MG63 (cell line): ENCODE measurements around the gene BCAS1. TPM values are rescaled to one million over a fixed set of nuclear protein-coding genes. Genes with fewer than 3 reads are reported as not detected.
A peak's percentile ranks its signal among the peaks of the same experiment; 100 is the strongest.
"Not testable (repeated sequence)": the region's sequence is repeated elsewhere in the genome, so short reads cannot be mapped to it uniquely, and the experiment has no call there.

Source experiments
- DNase-seq: peaks from one replicate; pipeline ENCODE4 v3.0.0-alpha.2; 2020
- H3K27me3 ChIP-seq: fragments of 250-450 bp; sonication (Bioruptor Pico); 2 replicates; pipeline ENCODE4 v1.5.1; 2020; ENCODE audit warnings: mild to moderate bottlenecking, moderate library complexity
- H3K36me3 ChIP-seq: fragments of 250-450 bp; sonication (Bioruptor Pico); 2 replicates; pipeline ENCODE4 v1.5.1; 2020; ENCODE audit warnings: mild to moderate bottlenecking, moderate library complexity
- H3K4me3 ChIP-seq: fragments of 250-450 bp; sonication (Bioruptor Pico); 2 replicates; pipeline ENCODE4 v1.5.1; 2020; ENCODE audit warnings: mild to moderate bottlenecking, moderate library complexity
- H3K9me3 ChIP-seq: fragments of 250-450 bp; sonication (Bioruptor Pico); 2 replicates; pipeline ENCODE4 v1.5.1; 2020; ENCODE audit warnings: mild to moderate bottlenecking, moderate library complexity
- total RNA-seq: library from RNA; depleted of rRNA; stranded (reverse); fragments of >200 nt; shearing (Covaris generic); gene quantifications from 2 replicates; pipeline ENCODE4 v1.2.3, GENCODE V29; 2014; ENCODE audit warnings: low replicate concordance

BCAS1 gene
- total RNA-seq, 1 experiment from 2014 or later, result not detected

DNA sequence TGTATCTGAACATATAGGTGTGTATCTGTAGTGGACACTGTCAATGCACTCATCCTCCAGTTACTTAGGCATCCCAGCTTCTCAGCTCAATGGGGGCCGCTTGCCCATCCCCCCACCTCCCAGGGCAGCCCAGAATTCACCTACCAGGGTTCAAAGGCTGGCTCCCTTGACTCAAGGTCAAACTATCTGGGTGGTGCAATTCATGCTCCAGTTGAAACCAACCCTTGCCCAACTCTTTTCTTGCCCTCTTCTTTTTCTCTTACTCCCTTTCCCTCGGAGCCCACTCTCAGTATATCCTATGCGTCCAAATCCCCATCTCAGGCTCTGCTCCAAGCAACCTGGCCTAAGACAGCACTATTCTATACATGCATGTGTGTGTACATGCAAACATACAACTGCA lies 127.4 kb downstream of the BCAS1 start:
- Histone ChIP-seq H3K27me3 (no peaks in the 10 kb centered on the region), H3K9me3 (no peaks in the 10 kb centered on the region), H3K4me3 (no peak overlapping the region), H3K36me3 (no peaks in the 10 kb centered on the region)
- no peak for DNase-seq

DNA sequence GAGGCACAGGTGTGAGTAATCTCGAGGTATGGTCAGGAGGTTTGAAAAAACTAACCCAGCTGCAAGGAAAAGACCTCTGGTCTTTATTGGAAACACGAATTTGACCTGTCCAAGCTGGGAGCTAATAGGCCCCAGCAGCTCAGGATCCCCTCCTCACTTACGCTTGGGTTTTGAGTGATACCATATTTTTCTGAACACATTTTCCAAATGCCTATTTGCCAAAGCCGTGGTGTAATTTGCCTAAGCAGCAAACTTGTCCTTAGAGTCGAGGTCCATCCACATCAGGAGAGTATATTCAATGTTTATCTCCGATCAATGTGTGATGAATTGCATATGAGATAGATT lies 128.0 kb downstream of the BCAS1 start:
- H3K4me3 ChIP-seq, result no peak overlapping the region
- no peak for DNase-seq
- H3K36me3 ChIP-seq, result no peaks in the 10 kb centered on the region
- no peaks in the 10 kb centered on the region for H3K27me3 ChIP-seq
- no peaks in the 10 kb centered on the region for H3K9me3 ChIP-seq

DNA sequence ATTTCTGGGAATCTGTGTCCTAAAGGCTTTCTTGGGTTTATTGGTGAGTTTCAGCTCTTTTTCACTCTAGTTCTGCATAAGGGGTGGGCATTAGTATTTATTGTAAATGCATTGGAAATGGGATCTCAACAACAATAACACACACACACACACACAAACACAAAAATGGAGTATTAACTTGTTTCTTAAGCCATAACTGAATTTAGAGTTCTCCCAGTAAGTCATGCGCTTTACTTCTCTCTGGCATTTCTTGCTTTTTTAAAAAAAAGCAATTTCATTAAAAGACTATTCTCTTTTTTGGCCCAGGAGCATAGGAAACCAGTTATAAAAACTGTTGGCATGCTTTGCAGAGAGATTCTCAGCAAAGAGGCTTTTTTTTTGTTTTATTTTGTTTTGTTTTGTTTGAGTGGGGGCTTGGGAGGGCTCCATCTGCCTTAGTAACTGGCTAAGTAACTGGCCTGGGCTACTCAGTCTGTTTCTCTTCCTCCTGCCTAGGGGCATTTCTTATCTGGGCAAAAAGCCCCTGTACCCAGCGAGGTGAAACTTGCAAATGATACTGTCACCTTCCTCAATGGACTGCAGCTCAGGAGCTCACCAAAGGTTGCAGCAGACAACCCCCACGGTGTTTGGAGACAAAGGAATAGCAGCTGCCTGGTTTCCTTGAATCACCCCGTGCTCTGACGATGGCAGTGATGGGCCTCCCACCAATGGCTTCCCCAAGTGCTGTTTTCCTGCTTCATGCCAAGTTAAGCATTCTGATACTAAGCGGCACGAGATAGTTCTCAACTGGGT lies 128.5 kb downstream of the BCAS1 start:
- H3K9me3 ChIP-seq, result no peaks in the 10 kb centered on the region
- DNase-seq, result no peak
- H3K36me3 ChIP-seq, result no peaks in the 10 kb centered on the region
- no peak overlapping the region for H3K4me3 ChIP-seq
- no peaks in the 10 kb centered on the region for H3K27me3 ChIP-seq

- no peaks in the 10 kb centered on the region for H3K27me3 ChIP-seq
- no peaks in the 10 kb centered on the region for H3K9me3 ChIP-seq
- H3K4me3 ChIP-seq, result no peak overlapping the region
- peak; percentile 35 for DNase-seq
- H3K36me3 ChIP-seq, result no peaks in the 10 kb centered on the region
These were observed 129.4 kb downstream of the BCAS1 start for GRCh38 chr20:53940907-53941545.

DNA sequence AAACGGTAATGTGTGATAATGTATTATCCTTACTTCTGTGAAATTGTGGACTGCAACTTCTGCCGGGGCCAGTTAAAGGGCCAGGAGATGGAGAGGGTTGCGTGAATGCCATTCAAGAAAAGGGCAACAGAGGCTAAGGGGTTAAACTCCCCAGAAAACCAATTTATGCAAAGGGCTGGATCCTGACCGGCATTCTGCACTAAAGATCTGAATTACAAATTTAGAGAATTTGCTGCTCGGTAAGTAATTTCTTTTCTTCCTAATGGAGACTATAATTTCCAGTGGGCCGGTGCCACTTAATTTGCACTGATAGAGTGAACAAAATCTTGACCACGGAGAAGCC lies 130.1 kb downstream of the BCAS1 start:
- Histone ChIP-seq H3K36me3 (no peaks in the 10 kb centered on the region), H3K9me3 (no peaks in the 10 kb centered on the region), H3K27me3 (no peaks in the 10 kb centered on the region), H3K4me3 (no peak overlapping the region)
- DNase-seq, result no peak

GRCh38 chr20:53939572-53940359 lies 130.6 kb downstream of the BCAS1 start:
- Histone ChIP-seq H3K4me3 (no peak overlapping the region), H3K27me3 (no peaks in the 10 kb centered on the region), H3K36me3 (no peaks in the 10 kb centered on the region), H3K9me3 (no peaks in the 10 kb centered on the region)
- peak; percentile 90 for DNase-seq

GRCh38 chr20:53939190-53939571 lies 131.2 kb downstream of the BCAS1 start:
- Histone ChIP-seq H3K9me3 (no peaks in the 10 kb centered on the region), H3K27me3 (no peaks in the 10 kb centered on the region), H3K36me3 (no peaks in the 10 kb centered on the region), H3K4me3 (no peak overlapping the region)
- no peak for DNase-seq

DNA sequence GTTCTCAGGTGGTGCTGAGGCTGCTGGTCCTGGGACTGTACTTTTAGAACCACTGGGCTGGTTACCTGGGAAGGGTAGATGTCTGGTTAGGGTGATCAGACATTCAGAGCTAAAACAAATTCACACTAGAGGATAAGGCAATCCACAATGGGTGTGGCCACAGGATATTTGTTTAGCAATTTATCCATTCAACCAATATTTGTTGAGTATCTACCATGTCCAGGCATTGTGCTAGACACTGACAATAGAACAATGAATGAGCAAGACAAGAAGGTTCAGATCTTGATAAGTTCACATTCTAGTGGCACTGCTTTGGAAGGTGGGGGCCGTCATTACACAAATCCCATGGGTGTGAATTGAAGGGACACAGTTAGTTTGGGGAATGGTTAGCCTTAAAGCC lies 131.7 kb downstream of the BCAS1 start:
- DNase-seq, result no peak
- H3K27me3 ChIP-seq, result no peaks in the 10 kb centered on the region
- no peaks in the 10 kb centered on the region for H3K36me3 ChIP-seq
- no peak overlapping the region for H3K4me3 ChIP-seq
- no peaks in the 10 kb centered on the region for H3K9me3 ChIP-seq

- Histone ChIP-seq H3K4me3 (no peak overlapping the region), H3K9me3 (no peaks in the 10 kb centered on the region), H3K27me3 (no peaks in the 10 kb centered on the region), H3K36me3 (no peaks in the 10 kb centered on the region)
- DNase-seq, result no peak
These were observed 132.4 kb downstream of the BCAS1 start for GRCh38 chr20:53937929-53938367.

- no peaks in the 10 kb centered on the region for H3K27me3 ChIP-seq
- H3K9me3 ChIP-seq, result no peaks in the 10 kb centered on the region
- no peaks in the 10 kb centered on the region for H3K36me3 ChIP-seq
- no peak overlapping the region for H3K4me3 ChIP-seq
- DNase-seq, result no peak
These were observed 133.1 kb downstream of the BCAS1 start for GRCh38 chr20:53937339-53937741.

- Histone ChIP-seq H3K36me3 (no peaks in the 10 kb centered on the region), H3K4me3 (no peak overlapping the region), H3K27me3 (no peaks in the 10 kb centered on the region), H3K9me3 (no peaks in the 10 kb centered on the region)
- no peak for DNase-seq
These were observed 134.9 kb downstream of the BCAS1 start for GRCh38 chr20:53935344-53936084.

DNA sequence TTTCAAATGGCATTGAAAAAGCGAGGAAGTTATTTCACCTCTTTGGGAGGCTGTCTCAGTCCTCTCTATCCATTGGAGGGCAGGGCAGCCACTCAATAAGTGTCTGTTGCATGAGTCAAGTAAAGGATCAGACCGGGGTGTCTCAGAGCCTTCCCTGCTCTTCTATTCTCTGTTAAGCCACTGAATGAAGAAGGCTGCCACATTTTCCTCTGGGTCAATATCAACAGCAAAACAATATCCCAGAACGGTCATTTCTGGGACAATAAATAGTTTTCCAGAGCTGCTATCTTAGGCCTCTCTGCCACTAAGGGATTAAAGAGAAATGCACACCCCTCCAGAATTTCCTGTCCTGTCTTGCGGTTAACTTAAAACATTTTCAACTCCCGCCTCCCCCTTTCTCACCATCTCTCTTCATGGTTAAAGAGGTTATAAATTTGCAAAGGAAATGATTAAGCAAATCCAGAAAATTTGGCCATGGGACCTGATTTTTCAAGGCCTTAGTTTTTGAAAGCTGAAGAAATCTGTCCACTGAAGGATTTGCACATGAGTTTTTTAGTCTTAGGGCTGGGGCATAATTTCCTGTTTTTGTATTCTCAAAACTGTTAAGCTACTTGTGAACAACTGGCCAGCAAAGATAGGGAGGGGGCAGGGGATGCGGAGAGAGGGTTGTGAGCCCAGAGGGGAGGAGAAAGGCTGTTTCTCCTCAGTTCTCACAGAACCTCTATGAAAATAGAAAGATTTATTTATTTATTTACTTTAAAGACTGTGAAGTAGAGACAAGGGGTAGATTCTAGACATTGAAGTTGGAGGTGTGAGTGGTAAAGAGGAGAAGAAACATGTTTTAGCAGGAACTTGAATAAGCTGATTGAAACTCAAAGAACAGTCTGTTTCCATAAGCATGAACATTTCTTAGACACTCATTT lies 135.7 kb downstream of the BCAS1 start:
- Histone ChIP-seq H3K9me3 (no peaks in the 10 kb centered on the region), H3K4me3 (no peak overlapping the region), H3K27me3 (no peaks in the 10 kb centered on the region), H3K36me3 (no peaks in the 10 kb centered on the region)
- DNase-seq, result peak; percentile 68

DNA sequence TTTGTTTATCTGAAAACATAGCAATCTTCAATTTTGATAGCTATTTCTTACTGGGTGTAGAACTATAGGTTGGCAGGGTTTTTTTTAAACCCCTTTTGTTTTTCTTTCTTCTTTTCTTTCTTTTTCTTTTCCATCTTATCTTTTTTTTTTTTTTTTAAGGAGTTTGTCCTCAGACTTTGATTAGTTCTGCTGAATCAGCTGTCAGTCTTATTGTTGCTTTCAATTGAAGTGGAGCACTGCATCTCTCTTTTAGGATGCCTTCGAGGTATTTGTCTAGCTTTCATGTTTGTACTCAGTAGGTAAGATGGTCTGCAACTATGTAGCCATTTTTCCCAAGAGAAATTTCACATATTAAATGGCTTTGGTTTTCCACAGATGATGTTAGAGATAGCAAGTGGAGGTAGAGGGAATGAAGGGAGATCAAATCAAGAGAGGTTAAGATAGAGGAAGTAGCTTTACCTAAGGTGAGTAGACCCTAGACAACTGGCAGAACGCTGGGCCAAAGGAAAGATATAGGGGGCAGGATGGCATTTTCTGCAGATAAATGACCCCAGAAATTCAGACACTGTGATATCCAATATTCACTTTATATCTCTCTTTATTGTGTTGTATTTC lies 137.1 kb downstream of the BCAS1 start:
- no peak for DNase-seq
- H3K9me3 ChIP-seq, result no peaks in the 10 kb centered on the region
- H3K27me3 ChIP-seq, result no peaks in the 10 kb centered on the region
- no peaks in the 10 kb centered on the region for H3K36me3 ChIP-seq
- H3K4me3 ChIP-seq, result no peak overlapping the region

GRCh38 chr20:53932655-53933192 lies 137.7 kb downstream of the BCAS1 start:
- H3K27me3 ChIP-seq, H3K36me3 ChIP-seq, H3K9me3 ChIP-seq, DNase-seq, H3K4me3 ChIP-seq: not testable (repeated sequence)

- H3K36me3 ChIP-seq, result no peaks in the 10 kb centered on the region
- no peak for DNase-seq
- H3K9me3 ChIP-seq, result no peaks in the 10 kb centered on the region
- no peak overlapping the region for H3K4me3 ChIP-seq
- no peaks in the 10 kb centered on the region for H3K27me3 ChIP-seq
These were observed 138.8 kb downstream of the BCAS1 start for GRCh38 chr20:53931597-53931996.
